ENCODE data around the gene NR5A2.

The NR5A2 gene

GRCh38 chr1:200027264-200027823 is at the start of gene NR5A2:
Gene NR5A2, plus strand, starts transcription at chr1:200027710. Its CDS starts 138 bp downstream, at chr1:200027848.
- DNase-seq: no peak

DNA sequence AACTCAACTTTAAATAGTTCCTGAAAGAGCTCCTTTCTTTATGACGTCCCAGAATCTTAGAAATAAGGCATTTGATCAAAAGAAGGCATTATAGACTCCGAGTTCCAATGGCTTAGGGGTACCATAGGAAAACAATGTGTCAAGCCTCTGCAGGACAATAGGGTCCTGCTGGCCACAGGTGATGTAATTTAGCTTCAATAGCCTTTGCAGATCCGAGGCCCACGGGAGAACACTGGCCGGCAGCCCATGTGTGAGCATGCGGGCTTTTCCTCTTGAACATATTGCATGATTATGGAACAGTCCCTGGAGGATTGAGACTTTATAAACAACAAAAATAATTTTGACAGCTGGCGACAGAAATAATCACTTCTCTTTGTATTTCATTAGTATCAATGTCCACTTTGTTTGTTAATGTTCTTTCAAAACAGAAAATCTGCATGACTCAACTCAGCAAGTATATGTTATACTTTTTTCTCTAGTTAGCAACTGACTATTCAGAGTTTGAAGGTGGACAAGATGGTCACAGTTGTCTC is 49.0 kb upstream of the NR5A2 start:
- DNase-seq: no peak

GRCh38 chr1:199979071-199979470 is 48.4 kb upstream of the NR5A2 start:
- no peak for DNase-seq

- no peak for DNase-seq
Observed at GRCh38 chr1:199981584-199981983, 45.9 kb upstream of the NR5A2 start.

DNA sequence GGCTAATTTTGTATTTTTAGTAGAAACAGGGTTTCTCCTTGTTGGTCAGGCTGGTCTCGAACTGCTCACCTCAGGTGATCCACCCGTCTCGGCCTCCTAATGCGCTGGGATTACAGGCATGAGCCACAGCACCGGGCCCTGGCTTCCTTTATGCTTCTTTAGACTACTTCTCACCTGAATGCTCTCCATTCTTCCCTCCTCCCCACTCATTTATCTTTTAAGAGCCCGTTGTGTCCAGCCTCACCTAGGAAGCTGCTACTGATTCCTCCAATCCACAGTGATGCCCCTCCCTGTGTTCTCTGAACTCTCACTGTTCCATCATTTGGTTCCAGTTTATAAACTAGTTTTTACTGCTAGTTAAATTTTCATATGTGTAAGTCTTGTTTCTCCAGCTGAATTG is 44.9 kb upstream of the NR5A2 start:
- DNase-seq: no peak

DNA sequence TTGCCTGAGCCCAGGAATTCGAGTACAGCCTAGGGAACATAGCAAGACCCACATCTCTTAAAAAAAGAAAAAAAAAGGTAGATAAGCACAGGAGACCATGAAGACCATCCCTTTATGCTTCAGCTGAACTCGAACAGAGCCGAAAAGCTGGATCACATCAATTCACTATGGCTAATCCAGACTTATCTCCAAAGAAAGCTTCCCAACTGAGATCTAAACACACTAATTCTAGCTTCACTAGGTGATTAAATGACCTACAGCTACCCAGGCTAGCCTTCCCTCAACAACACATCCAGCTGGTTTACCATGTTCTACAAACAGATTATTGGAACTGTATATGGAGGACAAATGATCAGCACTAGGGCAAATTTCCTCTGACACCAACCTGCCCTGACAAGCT is 44.0 kb upstream of the NR5A2 start:
- no peak for DNase-seq

- no peak for DNase-seq
Observed at GRCh38 chr1:199995096-199995685, 32.3 kb upstream of the NR5A2 start.

- no peak for DNase-seq
Observed at GRCh38 chr1:200005165-200005564, 22.3 kb upstream of the NR5A2 start.

- no peak for DNase-seq
Observed at GRCh38 chr1:200006711-200007110, 20.8 kb upstream of the NR5A2 start.

- DNase-seq: no peak
Observed at GRCh38 chr1:200015811-200016210, 11.7 kb upstream of the NR5A2 start.

DNA sequence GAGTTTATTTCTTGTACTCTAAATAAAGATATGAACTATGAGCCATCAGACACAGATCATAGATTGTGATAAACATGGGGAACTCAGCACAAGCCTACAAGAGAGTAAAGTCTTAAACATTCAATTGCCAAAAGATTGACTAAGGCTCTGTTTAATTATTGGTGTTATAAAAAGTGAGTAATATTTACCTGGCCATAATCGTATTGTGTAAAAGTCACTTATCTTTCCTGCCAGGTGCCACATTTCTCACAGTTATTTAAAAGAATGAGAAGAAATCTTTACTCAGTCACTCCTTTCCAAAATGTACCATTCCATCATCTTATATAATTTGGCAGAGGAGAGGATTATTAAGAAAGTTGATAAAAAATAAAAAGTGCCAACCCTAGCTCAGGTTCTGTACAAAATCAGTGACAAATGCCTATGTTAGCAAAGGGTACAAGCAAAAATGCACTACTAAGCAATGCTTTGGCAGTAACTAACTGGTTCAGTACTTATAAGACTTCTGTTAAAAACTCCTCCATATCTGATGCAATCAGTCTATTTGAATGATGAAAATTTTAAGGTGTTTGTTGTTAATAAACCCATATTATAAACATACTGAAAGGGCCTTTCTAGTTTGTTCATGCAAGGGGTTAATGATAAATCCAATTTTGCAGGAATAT is 5.8 kb upstream of the NR5A2 start:
- no peak for DNase-seq

GRCh38 chr1:200022239-200022804 is 5.2 kb upstream of the NR5A2 start:
- no peak for DNase-seq

DNA sequence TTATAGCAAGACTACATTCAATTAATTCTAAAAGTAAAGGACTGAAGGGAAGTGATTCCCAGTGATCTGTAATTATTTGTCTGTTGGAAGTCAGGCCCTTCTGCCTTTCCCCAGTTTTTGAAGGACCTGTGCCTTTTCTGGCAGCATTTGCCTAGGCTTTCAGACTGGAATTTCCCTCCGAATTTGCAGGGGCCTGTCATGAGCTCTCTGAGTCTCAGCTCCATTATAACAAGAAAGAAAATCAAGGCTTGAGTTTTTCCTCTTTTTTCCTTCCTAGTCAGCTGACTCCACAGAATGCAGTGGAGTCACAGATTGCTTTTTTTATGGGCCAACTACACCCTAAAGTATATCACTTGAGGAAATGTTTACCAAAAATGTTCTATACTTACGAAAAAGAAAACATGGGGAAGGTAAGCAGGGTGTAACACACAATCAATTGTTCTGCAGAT is 1.1 kb downstream of the NR5A2 start:
- no peak for DNase-seq

DNA sequence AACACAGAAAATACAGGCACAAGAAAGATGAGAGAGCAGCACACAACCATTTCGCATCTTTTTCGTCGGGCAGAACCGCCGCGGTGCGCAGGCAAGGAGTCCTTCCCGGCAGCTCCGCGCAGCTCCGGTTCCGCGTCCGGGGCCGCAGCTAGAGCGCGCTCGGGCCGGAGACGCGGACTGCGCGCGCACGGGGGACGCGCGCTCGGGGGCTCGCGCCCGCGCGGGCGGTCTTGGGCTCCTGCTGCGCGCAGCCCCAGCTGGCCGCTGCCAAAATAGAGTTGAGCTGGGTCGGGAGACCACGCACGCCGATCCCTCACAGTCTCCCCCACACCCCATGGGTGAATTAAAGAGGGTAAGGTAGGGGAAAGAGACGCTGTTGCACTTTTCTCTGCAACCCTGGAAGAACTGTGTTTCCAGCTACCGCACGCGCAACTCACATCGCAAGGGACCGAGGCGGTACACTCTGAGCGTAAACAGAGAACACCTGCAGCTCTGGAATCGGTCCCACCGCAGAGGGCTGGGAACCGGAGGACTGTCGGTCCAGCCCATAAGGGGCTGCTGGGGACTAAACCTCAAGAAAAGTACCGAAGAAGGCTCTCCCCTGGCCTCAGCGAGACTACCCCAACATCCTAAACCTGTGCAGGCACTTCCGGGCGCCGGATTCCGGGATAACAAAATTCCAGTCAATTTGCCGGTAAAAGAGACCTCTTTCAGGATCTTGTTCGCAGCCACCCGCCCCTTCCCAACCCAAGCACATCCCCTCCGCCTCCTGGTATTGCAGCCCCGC is 1.7 kb downstream of the NR5A2 start:
- no peak for DNase-seq

DNA sequence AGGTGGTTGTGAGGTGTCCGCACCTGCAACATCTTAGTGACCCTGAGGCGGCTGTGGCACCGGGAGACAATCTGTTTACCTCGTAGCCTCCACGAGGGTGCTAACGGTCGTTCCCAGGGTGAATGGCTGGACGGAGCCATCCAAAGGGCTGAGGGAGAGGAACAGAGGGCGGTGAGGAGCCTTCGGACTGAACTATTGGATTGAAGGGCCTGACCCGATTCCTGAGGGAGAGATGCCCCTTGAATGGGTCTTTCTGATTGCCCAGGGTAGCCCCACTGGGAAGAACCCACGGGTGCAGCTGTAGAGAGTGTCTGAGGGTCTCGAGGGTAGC is 2.3 kb downstream of the NR5A2 start:
- DNase-seq: no peak

DNA sequence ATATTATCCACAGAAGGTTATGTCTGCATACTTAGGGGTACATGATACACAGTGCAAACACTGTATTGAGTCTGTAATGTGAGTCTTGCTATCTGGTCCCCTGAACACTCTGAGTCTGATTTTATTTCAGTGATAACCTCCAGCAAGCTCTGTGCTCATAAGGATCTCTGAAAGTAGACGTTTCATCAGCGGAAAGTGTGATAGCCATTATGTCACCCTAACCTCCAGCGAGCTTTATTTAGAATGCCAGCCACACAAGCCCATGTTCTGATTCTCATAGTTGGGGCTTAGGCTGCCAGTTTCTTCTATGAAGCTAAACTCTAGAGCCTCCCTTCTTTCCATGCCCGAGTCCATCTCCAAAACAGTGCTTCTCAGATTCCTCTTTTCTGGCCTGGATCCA is 3.3 kb downstream of the NR5A2 start:
- no peak for DNase-seq

GRCh38 chr1:200033511-200034261 is 6.2 kb downstream of the NR5A2 start:
- no peak for DNase-seq

GRCh38 chr1:200034262-200034557 is 6.7 kb downstream of the NR5A2 start:
- no peak for DNase-seq

- no peak for DNase-seq
Observed at GRCh38 chr1:200034761-200035396, 7.4 kb downstream of the NR5A2 start.

- DNase-seq: no peak
Observed at GRCh38 chr1:200035397-200035955, 8.0 kb downstream of the NR5A2 start.

DNA sequence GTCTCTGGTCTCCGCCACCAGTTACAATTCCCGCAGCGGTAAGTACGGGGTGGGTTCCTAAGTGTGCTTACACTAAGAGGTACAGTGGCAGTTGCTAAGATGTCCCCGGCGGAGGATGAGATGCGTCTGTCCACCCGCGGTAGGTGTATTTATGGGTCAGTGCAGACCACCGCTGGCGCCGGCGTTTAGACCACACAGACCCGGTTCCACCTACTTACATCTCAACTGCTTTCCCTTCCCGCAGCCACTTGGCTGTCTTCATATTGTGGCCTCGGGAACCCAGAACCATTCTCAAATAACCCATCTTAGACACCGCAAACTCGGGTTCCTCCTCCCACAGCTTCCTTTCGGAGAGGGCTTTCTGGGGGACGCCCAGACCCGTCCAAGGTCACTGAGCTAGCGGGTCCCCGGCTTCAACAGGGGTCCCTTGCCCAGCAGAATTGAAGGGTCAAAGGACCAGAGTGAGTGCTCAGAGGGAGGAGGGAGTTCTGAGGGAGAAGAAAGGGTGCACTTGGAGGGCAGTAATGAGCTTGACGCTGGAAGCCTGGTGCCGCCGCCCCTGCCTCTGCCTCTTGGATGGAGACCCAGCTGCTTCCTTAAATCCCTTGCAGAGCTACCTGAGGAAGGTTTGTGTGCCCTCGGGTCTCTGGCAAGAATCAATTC is 8.6 kb downstream of the NR5A2 start:
- DNase-seq: no peak

Measured in NCI-H1417 treated with DMSO at 0.1 percent for 48 hours (cell line).